Activated T-cell treated with anti-CD3 and anti-CD28 coated beads for 48 hours (primary cell): Measurements from ENCODE around the gene C3.

ENCODE experiments used
- DNase-seq: peaks from one replicate; pipeline ENCODE4 v3.0.0-alpha.2; 2020; ENCODE audit warnings: low read depth

C3 gene

GRCh38 chr19:6730941-6731670 lies 10.7 kb upstream of the C3 start:
- DNase-seq = no peak

GRCh38 chr19:6730153-6730804 lies 9.8 kb upstream of the C3 start:
- peak; percentile 47 for DNase-seq

GRCh38 chr19:6729573-6730152 lies 9.2 kb upstream of the C3 start:
- DNase-seq = no peak

DNA sequence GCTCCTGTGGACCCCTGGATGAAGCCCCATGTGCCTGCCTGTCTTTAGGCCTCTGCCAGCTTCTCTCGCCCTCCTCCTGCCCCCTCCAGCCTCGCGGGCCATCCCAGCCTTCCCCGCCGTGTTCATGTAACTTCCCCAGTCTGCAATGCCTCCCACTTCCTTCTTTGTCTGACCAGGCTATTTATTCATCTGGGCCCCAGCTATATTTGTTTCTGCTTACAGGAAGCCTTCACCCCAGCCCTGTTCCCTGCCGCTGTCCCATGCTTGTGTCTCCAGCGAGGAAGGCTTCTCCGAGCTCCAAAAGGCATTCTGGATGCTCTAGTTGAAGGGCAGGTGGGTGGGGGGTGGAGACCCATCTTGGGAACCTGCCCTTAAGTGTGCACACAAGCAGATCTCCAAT lies 7.9 kb upstream of the C3 start:
- no peak for DNase-seq

DNA sequence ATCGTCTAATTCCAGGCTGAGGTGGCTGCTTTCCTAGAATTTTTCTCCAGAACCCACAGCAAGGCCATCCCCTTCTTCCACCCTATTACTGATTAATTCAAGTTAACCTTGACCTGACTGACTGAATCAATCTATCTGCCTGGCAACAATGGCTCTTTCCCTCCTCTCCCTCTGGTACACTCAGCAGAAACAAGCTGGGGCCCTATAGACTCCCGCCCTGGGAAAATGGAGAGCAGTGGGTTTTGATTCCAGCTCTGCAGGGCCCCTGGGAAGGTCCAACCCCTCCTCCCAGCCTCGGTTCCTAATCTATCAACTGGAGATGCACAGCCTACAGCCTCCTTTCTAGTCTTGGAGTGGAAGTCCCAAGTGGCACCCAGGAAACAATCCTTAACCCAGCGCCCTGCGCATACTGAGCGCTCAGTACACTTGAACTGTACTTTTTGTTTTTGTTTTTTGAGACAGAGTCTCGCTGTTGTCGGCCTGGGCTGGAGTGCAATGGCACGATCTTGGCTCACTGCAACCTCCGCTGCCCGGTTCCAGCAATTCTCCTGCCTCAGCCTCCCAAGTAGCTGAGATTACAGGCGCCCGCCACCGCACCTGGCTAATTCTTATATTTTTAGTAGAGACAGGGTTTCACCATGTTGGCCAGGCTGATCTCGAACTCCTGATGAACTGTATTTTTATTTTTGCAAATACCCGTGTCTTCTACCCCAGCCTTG lies 5.2 kb upstream of the C3 start:
- no peak for DNase-seq

GRCh38 chr19:6724631-6725492 lies 4.4 kb upstream of the C3 start:
- DNase-seq = no peak

DNA sequence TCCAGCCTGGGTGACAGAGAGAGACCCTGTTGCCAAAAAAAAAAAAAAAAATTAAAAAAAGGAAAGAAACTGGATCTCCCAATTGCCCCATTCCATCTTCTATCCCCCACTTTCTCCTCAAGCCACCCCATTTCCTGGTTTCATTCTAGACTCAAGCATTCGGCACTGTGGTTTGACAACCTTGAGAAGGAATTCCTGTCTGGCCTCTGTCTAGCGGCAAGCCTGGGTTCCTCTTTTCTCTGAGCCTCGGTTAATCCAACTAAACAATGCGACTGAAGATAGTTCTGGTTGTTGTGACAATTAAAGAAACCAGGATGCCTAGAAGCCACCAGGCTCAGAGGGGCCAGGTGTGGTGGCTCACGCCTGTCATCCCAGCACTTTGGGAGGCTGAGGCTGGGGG lies 3.3 kb upstream of the C3 start:
- no peak for DNase-seq

- DNase-seq = no peak
These were observed 2.7 kb upstream of the C3 start for GRCh38 chr19:6723108-6723618.

DNA sequence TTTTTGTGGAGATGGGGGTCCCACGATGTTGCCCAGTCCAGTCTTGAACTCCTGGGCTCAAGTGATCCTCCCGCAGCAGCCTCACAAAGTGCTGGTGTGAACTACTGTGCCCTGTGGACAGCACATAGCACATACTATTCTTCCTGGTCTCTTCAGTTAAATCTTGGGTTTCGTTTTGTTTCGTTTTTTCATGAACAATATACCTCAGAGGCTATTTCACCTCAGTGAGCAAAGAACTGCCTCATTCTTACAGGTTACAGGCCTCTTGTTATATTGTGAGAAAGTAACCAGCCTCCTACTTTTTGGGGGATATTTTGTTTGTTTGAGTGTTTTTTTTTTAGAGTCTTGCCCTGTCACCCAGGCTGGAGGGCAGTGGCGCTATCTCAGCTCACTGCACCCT lies 1.3 kb upstream of the C3 start:
- no peak for DNase-seq

- no peak for DNase-seq
These were observed 656 bp upstream of the C3 start for GRCh38 chr19:6721138-6721474.

GRCh38 chr19:6719992-6720368 lies 470 bp downstream of the C3 start:
- no peak for DNase-seq

DNA sequence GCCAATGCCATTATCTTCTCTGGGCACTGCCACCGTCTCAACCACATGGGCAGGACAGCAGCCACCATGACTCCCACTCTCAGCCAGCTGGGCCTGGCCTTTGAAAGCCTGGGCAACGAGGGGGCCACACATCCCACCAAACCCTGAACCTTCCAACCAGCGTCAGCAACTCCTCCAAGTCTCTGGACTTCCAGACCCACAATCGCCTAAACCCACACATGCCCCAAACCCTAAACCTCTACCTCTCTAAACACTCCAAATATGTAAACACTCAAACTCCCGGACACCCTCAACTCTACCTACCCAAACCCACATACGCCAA lies 949 bp downstream of the C3 start:
- DNase-seq = no peak

DNA sequence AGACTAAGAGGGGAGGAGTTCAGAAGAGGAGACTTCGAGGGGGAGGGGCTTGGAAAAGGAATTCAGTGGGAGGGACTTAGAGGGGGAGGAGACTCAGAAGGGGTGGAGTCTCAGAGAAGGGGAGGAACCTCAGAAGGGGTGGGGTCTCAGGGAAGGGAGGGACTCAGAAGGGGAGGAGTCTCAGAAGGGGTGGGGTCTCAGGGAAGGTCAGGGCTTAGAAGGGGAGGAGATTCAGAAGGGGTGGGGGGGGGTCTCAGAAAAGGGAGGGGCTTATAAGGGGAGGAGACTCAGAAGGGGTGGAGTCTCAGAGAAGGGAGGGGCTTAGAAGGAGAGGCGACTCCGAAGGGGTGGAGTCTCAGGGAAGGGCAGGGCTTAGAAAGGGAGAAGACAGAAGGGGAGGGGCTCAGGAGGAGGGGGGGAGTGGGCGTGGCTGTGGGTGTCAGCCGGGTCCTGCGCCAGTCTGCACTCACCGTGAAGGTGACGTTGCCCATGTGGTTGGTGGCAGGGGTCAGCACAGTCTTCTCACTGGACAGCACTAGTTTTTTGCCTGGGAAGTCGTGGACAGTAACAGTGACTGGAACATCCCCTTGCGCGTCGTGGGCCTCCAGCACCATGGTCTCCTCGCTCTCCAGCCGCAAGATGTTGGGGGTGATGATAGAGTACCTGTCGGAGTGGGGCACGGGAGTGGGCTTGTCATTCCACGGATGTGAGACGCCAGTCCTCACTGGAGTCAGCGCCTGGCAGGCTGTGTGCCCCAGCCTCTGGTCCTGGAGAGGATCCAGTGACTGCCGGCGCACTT lies 1.5 kb downstream of the C3 start:
- DNase-seq = peak; percentile 12

DNA sequence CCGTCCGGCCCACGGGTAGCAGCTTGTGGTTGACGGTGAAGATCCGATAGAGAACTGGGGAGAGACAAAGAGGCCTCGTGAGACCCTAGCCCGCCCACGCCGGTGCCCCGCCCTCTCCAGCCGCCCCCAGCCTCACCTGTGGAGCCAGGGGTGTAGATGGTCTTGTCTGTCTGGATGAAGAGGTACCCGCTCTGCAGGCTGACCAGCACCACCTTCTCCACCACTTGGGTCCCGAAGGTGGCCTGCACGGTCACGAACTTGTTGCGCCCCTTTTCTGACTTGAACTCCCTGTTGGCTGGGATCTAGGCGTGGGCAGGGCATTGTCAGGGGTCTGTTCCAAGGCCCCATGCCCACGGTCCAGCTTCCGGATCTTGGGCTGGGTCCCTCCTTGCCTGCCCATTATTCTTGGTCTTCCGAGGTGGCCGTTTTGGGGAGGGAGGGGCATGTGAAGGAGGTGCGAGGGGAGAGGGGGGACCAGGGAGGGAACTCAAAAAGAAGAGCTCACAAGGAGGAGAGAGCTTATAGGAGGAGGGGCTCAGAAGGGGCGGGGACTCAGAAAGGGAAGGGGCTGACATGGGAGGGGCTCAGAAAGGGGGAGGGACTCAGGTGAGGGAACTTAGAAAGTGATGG lies 2.2 kb downstream of the C3 start:
- no peak for DNase-seq

- DNase-seq = no peak
These were observed 2.9 kb downstream of the C3 start for GRCh38 chr19:6717441-6717971.

DNA sequence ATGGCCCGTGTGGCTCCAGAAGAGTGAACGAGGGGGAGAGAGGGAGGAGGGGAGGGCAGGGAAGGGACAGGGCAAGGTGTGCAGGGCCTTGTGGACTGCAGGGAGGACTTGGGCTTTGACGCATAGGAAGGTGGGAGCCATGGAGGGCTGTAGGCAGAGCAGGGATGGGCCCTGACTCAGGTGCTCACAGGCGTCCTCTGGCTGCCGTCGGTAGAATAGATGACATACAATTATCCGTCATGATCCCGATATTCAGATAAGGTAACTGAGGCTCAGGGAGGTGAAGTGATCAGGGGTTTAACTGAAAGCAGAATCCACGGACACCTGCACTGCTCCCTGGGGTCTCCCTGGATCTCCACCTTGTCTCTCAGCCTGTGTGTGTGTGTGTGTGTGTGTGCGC lies 3.4 kb downstream of the C3 start:
- DNase-seq = no peak

DNA sequence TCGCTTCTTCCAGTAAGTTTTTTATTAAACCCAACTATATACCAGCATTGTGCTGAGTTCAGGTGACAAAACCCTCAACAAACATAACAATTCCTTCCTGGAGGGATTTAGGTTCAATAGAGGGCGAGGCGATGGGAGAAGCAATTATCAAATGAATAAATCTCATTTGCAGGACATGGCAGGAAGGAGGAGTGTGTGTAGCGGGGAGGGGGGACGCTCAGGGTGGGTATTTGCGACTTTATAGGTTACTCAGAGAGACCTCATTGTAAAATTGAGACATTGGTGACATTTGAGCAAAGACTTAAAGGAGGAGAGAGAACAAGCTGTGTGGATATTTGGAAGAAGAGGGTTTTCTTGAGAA lies 3.9 kb downstream of the C3 start:
- no peak for DNase-seq

GRCh38 chr19:6714749-6715555 lies 5.5 kb downstream of the C3 start:
- no peak for DNase-seq

- DNase-seq = no peak
These were observed 6.4 kb downstream of the C3 start for GRCh38 chr19:6713773-6714692.
